Calu3 (cell line): ENCODE measurements around the gene SLC4A1. TPM values are rescaled to one million over a fixed set of nuclear protein-coding genes. Genes with fewer than 3 reads are reported as not detected.

Source experiments
- BruUV-seq: library from RNA; stranded (reverse); fragments of 400-500 nt; replicated peaks from 2 replicates; lab custom pipeline; 2021; lab: Mats Ljungman, UMichigan
- CTCF ChIA-PET: fragments of 300-600 bp; sonication (Branson Sonifier 250); formaldehyde crosslinking; loops from one replicate; lab custom pipeline; 2022; ENCODE audit warnings: antibody characterized with exemption; lab: Charles Lee
- DNase-seq: peaks from one replicate; pipeline ENCODE4 v3.0.0; 2022
- H3K27ac Mint-ChIP-seq: one replicate; pipeline ENCODE4 v1.8.0; 2022; ENCODE audit warnings: mixed read lengths; ENCODE audit not compliant: unreplicated experiment
- H3K27me3 Mint-ChIP-seq: one replicate; pipeline ENCODE4 v1.8.0; 2022; ENCODE audit warnings: mixed read lengths; ENCODE audit not compliant: unreplicated experiment
- H3K36me3 Mint-ChIP-seq: one replicate; pipeline ENCODE4 v1.8.0; 2022; ENCODE audit warnings: mild to moderate bottlenecking, moderate library complexity, mixed read lengths; ENCODE audit not compliant: insufficient read depth, unreplicated experiment
- H3K4me1 Mint-ChIP-seq: one replicate; pipeline ENCODE4 v1.8.0; 2022; ENCODE audit warnings: mild to moderate bottlenecking, low read depth, mixed read lengths; ENCODE audit not compliant: unreplicated experiment
- H3K4me3 Mint-ChIP-seq: one replicate; pipeline ENCODE4 v1.8.0; 2022; ENCODE audit warnings: mild to moderate bottlenecking, low read depth, moderate library complexity, mixed read lengths; ENCODE audit not compliant: unreplicated experiment
- H3K9me3 Mint-ChIP-seq: one replicate; pipeline ENCODE4 v1.8.0; 2022; ENCODE audit warnings: low read depth, mixed read lengths; ENCODE audit not compliant: unreplicated experiment
- intact Hi-C: fragments of 100-400 bp; cut with micrococcal nuclease; formaldehyde crosslinking; loops from one replicate; pipeline ENCODE4 v1.10.0; 2022; ENCODE audit not compliant: unreplicated experiment
- total RNA-seq: library from RNA; stranded (reverse); gene quantifications from 2 replicates; pipeline ENCODE4 v1.2.3, GENCODE V29; 2022
- TF ChIP-seq, protein P1 (sequence below): fragments of 200-600 bp; IDR thresholded peaks from one replicate; pipeline ENCODE4 v1.8.0; 2022; ENCODE audit warnings: antibody characterized with exemption; ENCODE audit not compliant: unreplicated experiment

The SLC4A1 gene
- total RNA-seq, 1 experiment from 2014 or later = not detected

DNA sequence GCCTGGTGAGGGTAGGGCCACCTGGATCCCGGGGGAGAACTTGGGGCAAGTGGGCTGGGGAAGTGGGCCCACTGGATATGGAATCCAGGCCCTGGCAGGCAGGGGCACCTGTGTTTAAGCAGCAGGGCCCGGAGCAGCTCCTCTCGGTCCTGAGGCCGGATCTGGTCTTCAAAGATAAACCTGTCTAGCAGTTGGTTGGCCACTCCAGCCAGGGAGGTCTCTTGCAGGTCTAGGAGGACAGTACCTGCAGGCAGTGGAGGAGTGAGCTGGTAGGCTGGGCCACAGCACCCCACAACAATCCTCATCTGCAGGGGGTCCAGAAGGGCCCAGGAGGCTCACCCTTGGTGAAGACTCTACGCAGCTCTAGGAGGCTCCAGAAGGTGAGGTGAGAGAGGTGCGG is 7.6 kb downstream of the SLC4A1 start:
- no peaks in the 10 kb centered on the region for H3K4me1 Mint-ChIP-seq
- no peak overlapping the region for H3K27ac Mint-ChIP-seq
- BruUV-seq = no TSS peak
- no peaks in the 10 kb centered on the region for H3K36me3 Mint-ChIP-seq
- H3K4me3 Mint-ChIP-seq = no peak overlapping the region
- peaks cover 80% of the 10 kb centered on the region for H3K27me3 Mint-ChIP-seq
- no peak for DNase-seq
- TF ChIP-seq, protein P1, sequence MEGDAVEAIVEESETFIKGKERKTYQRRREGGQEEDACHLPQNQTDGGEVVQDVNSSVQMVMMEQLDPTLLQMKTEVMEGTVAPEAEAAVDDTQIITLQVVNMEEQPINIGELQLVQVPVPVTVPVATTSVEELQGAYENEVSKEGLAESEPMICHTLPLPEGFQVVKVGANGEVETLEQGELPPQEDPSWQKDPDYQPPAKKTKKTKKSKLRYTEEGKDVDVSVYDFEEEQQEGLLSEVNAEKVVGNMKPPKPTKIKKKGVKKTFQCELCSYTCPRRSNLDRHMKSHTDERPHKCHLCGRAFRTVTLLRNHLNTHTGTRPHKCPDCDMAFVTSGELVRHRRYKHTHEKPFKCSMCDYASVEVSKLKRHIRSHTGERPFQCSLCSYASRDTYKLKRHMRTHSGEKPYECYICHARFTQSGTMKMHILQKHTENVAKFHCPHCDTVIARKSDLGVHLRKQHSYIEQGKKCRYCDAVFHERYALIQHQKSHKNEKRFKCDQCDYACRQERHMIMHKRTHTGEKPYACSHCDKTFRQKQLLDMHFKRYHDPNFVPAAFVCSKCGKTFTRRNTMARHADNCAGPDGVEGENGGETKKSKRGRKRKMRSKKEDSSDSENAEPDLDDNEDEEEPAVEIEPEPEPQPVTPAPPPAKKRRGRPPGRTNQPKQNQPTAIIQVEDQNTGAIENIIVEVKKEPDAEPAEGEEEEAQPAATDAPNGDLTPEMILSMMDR = no peak
- H3K9me3 Mint-ChIP-seq = no peaks in the 10 kb centered on the region
- CTCF ChIA-PET = interaction anchor here (1.3 kb wide), 1 partner anchor 9 kb away, joined by 3 read pairs; no protein-coding TSS in a partner anchor
- intact Hi-C loops = no loop called here

GRCh38 chr17:44258811-44259351 is 9.1 kb downstream of the SLC4A1 start:
- TF ChIP-seq, protein P1 = no peak
- Mint-ChIP-seq H3K27me3 (peaks cover 91% of the 10 kb centered on the region), H3K4me1 (no peaks in the 10 kb centered on the region), H3K27ac (no peak overlapping the region), H3K36me3 (no peaks in the 10 kb centered on the region), H3K9me3 (no peaks in the 10 kb centered on the region), H3K4me3 (no peak overlapping the region)
- no TSS peak for BruUV-seq
- CTCF ChIA-PET = interaction anchor here (0.5 to 1.3 kb wide), 3 partner anchors 11 to 35 kb away, joined by 3 to 4 read pairs (median 4); no protein-coding TSS in a partner anchor
- intact Hi-C loops = no loop called here
- DNase-seq = no peak

DNA sequence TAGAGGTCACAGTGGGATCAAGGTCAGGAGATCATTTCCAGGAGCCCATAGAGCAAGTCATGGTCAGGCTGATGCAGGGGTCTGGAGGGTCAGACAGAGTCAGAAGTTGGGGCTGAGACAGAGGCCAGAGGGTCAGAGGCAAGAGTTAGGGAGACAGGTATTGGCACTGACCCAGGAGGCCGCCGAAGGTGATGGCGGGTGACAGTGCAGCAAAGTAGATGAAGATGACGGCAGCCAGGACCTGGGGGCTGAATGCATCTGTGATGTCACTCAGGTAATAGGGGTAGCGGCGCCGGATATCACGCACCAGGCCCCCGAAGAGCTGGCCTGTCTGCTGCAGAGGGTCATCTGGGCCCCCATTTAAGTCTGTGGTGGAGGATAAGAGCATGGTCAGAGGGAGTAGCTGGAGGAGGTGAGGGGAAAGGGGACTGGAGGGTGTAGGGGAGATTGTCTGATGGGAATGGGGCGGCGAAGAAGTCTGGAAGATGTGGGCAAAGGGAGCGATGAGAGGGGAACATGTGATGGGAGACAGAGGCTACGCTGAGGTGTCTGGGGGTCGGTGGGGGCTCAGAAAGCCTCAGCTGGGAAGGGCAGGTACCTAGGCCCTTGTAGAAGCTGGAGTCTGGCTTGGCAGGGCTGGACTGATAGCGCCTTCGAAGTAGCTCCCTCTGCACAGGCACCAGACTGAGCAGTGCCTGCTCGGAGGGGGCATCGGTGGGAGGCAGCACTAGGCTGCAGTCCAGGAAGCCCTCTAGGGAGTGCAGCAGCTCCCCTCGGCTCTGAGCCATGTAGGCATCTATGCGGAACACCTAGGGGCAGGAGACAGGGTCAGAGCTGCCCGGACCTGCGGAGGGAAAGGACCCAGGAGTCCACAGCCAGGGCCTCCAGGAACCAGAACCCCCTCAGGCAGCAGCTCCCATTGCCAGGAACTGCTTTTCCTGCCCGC is 9.8 kb downstream of the SLC4A1 start:
- no peaks in the 10 kb centered on the region for H3K36me3 Mint-ChIP-seq
- BruUV-seq = no TSS peak
- no peak for DNase-seq
- H3K4me3 Mint-ChIP-seq = no peak overlapping the region
- TF ChIP-seq, protein P1 = no peak
- CTCF ChIA-PET = interaction anchor here (0.5 to 1.3 kb wide), 3 partner anchors 11 to 34 kb away, joined by 3 to 4 read pairs (median 4); no protein-coding TSS in a partner anchor
- peaks cover 85% of the 10 kb centered on the region for H3K27me3 Mint-ChIP-seq
- intact Hi-C loops = no loop called here
- no peaks in the 10 kb centered on the region for H3K4me1 Mint-ChIP-seq
- H3K27ac Mint-ChIP-seq = no peak overlapping the region
- no peaks in the 10 kb centered on the region for H3K9me3 Mint-ChIP-seq

DNA sequence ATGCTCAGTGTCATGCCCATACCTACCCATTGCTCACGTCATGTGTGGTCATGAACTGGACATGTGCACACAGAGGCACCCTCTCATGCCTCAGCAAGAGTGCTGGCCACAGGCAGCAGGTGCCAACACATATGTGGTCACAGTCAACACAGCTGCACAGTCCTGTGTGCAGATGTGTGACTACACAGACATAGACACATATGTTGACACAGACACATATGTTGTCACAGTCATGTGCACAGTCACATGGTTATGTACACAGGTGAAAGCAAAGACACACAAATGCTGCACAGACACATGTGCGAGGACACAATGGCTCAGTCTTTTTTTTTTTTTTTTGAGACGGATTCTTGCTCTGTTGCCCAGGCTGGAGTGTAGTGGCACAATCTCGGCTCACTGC is 11.3 kb downstream of the SLC4A1 start:
- BruUV-seq = no TSS peak

More for the DNA sequence above, 11.3 kb downstream of the SLC4A1 start:
- TF ChIP-seq, protein P1 = no peak
- no peak for DNase-seq
- H3K4me3 Mint-ChIP-seq = no peak overlapping the region
- H3K36me3 Mint-ChIP-seq = no peaks in the 10 kb centered on the region
- H3K4me1 Mint-ChIP-seq = no peaks in the 10 kb centered on the region
- no peak overlapping the region for H3K27ac Mint-ChIP-seq
- CTCF ChIA-PET = no interaction called here
- H3K27me3 Mint-ChIP-seq = peaks cover 84% of the 10 kb centered on the region
- H3K9me3 Mint-ChIP-seq = no peaks in the 10 kb centered on the region
- intact Hi-C loops = no loop called here
